NCI-H748 (cell line): ENCODE data around the gene KCNMA1.

Experiments
- DNase-seq: peaks from one replicate; lab custom pipeline; 2025; ENCODE audit not compliant: unreplicated experiment; lab: John Stamatoyannopoulos, UW

KCNMA1 gene

DNA sequence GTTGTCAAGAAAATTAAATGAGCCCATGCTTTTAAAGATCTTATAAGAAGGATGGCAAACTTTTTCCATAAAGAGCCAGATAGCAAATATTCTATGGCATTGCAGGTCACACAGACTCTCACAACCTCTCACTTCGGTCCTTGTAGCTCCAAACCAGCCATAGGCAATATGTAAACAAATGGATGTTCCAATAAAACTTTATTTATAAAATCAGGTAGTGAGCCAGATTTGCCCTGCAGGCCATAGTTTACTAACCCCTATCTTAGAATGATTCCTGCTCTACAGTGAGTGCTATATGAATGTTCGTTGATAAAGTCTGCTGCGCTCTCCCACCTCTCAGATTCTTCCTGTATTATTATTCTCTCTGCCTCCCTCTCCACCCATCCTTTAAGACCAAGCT is 177.7 kb downstream of the KCNMA1 start:
- DNase-seq = no peak

DNA sequence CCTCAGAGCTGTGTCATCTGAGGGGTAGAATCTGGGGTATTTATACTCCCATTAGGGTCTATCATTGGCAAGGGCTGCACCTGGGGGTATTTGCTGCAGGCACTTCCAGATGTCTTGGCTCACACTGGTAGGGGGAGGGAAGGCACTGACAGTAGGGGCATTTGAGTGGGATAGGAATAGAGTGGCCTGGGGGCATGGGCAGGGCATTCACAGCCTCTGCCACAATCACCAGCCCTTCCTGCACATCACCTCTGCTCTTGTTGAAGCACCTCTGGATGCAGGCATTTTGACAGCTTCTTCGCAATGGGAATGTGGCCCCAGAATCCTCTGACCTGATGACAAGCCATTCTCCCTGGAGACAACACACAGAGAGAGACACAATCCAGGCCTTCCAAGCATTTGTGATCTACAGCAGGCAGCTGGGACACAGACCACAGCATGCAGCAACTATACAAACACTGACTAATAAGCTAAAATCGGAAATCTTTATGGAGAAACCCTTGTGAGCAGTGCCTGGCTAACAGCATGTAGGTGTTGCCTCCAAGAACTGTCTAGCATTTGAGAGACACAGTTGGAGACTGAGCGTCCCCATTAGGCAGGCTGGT is 178.5 kb downstream of the KCNMA1 start:
- DNase-seq = no peak

DNA sequence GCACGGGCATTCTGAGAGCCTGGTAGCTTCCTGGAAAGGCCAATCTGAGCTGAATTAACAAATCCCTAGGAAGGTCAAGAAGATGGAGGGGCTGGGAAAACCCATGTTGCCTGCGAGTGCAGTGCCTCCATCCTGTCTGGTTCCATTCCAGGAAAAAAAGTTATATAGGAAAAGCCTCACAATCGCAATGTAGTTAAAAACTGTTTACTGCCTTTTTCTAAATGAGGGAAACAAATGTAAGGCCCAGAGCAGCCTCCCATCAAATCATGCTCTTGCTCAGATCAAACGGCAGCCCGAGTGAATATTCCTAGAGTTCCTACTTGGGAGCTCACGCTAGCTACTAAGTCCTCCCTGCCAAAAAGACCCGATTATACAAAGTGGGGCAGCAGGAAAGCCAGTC is 179.9 kb downstream of the KCNMA1 start:
- no peak for DNase-seq

DNA sequence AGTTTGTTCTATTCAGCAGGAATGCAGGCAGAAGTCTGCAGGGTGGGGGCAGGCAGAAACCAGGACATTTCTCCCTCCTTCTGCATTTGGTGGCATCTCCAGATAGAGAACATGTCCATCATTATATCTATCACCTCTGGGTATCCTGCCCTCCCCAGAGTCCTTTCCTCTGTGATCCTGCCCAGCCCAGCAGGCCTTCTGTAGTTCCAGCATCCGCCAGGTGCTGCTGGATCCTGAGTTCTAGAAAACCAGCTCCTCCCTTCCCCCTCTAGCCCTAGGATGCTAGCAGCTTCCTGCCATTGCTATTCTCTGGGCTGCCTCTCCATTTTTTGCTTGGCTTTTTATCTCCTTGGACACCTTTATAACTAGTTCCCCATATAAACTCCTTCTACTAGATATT is 180.3 kb downstream of the KCNMA1 start:
- DNase-seq = no peak

DNA sequence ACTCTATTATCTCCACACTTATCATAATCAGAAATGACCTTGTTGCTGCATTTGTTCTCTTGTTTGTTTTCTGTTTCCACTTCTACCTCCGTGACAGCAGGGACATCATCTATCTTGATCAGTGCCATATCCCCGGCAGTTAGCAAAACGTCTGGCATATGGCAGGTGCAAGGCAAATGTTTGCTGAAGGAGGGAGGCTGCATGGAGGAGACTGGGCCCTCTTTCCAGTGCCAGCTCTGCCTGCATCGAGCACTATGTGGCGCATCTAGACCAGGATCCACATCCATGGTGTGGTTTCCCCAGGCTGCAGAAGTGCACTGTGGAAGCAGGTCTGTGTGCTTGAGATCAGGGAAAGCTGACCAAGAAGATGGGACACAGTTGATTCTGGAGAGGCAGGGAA is 181.2 kb downstream of the KCNMA1 start:
- peak; percentile 87 for DNase-seq

GRCh38 chr10:77455561-77455960 is 182.0 kb downstream of the KCNMA1 start:
- DNase-seq = peak; percentile 19

- no peak for DNase-seq
These were observed 184.6 kb downstream of the KCNMA1 start for GRCh38 chr10:77452952-77453564.

DNA sequence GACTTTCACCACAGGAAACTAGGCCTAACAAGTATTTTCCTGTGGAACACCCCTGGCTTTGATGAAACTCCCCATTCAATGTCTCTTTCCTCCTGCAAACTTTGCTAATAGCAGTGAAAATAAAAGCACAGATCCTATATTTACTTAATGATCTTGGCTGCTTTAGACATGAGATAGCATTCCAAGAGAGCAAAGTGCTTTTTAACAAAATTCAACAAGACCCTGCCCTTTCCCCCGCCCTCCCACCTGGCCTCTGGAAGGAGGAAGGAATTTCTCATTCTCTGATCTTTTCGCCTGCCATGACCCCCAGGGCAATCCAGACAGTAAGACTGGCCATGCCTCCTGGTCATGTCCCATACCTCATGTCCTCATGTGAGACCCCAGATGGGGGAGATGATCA is 185.7 kb downstream of the KCNMA1 start:
- DNase-seq = no peak

DNA sequence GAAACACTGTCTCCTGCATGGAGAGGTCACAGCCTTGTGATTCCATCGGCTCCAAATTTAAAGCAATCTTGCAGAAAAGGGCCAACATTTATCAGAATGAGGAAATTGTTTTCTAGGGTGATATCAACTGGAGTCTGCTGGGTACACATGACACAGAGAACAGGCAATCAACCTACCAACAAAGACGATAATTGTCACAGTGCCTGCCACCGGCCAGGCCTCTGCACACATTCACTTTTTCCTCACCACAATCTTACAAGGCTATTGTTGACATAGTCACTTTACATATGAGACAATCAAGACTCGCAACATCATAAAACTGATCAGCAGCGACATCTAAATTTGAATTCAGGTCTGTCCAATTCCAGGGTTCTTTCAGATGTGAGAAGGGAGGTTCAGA is 189.4 kb downstream of the KCNMA1 start:
- DNase-seq = no peak

DNA sequence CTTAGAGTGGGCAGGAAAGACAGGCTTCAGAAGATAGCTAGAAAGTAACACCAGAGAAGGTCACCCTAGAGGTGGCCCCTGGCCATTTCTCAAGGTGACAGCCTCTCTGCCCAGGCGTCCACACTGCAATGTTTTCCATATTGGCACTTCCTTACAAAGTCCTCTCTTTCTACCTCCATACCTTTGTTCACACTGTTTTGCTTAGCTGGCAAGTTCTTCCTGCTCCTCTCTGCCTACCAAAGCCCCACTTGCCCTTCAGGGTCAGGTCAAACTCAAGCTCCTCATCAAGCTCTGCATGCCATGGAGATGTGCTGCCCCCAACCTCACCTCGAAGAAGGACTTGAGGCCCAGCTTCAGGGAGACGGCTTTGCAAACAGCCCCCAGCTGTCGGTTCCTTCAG is 190.9 kb downstream of the KCNMA1 start:
- no peak for DNase-seq

DNA sequence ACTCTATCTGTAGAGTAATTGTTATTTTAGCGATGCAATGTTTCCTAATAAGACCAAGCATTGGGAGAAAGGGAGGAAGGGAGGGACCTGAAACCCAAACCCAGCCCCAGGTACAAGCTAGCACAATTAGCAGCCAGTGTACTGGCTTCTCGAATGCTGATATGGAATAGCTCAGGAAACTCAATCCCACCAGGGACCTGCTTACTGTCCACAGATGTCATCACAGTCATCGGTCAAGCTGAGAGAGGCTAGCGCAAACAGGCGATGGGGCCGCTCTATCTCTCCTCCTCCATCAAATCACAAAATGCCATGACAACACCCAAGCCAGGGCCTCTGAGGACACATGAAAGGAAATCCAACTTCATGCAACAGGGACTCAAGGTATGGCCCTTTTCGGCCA is 192.1 kb downstream of the KCNMA1 start:
- DNase-seq = no peak

- no peak for DNase-seq
These were observed 193.6 kb downstream of the KCNMA1 start for GRCh38 chr10:77444041-77444440.

GRCh38 chr10:77442699-77443189 is 194.9 kb downstream of the KCNMA1 start:
- DNase-seq = peak; percentile 85

DNA sequence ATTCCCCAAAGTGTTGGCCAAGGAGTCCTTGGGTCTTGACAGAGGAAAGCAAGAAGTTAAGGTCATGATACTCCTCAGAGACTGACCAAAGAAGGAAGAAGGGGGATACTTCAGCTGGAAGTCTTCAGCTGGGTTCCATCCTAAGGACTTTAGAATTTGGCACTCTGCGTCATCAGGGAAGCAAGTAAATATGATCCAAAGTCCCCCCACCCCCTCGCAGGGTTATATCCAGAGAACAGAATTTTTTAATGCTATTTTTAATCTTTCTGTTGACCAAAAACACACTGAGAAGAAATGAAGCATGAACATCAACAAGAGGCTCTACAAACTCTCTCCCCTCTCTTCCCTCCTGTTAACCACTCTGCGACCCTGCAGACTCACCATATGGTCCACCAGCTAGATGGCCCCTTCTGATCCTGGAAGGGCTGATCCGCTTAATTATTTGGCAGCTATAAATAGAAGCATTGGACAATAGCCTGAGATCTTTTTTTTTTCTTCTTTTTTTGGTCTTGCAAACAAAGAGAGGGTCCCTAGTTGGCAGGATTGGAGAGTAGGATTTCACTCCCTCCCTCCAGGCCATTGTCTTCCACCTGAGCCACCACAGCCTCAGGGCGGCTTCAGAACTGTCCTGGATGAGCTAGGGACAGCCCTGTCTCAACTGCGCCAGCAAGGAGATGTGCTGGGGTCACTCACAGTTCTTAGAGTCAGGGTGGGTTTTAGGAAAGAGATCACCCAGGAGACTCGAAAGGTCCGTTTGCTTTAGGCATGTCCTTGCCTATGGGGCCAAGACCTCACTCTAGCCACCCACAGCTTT is 196.0 kb downstream of the KCNMA1 start:
- no peak for DNase-seq

DNA sequence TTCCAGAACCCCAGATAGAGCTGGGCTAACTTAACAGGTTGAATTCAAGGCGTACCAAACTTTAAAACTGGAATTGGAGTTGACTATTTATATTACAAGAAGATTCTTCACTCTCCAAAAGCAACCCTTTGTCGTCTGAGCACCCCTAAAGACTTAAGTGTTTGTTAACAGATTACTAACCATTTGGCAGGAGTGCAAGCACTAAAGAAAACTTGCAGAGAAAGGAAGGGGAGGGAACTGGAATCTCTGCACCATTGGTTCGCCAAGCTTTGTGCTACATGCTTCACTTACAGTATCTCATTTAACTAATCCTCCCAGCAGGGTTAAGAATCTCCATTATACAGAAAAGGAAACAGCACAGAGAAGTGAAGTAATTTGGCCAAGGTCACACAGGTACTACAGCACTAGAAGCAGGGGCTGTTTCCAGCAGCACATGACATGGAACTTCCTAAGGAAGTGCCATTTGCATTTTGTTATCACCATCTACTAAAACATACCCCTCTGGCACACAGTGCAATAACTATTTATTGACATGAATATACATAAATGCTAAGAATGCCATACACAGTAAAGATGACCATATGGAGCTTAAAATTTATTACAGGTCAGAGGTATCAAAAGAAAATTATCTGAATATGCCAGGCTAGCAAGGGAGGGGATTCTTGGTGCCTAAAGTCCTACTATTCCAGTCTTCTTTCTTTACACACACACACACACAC is 201.2 kb downstream of the KCNMA1 start:
- DNase-seq = no peak

GRCh38 chr10:77433546-77433945 is 204.1 kb downstream of the KCNMA1 start:
- no peak for DNase-seq

DNA sequence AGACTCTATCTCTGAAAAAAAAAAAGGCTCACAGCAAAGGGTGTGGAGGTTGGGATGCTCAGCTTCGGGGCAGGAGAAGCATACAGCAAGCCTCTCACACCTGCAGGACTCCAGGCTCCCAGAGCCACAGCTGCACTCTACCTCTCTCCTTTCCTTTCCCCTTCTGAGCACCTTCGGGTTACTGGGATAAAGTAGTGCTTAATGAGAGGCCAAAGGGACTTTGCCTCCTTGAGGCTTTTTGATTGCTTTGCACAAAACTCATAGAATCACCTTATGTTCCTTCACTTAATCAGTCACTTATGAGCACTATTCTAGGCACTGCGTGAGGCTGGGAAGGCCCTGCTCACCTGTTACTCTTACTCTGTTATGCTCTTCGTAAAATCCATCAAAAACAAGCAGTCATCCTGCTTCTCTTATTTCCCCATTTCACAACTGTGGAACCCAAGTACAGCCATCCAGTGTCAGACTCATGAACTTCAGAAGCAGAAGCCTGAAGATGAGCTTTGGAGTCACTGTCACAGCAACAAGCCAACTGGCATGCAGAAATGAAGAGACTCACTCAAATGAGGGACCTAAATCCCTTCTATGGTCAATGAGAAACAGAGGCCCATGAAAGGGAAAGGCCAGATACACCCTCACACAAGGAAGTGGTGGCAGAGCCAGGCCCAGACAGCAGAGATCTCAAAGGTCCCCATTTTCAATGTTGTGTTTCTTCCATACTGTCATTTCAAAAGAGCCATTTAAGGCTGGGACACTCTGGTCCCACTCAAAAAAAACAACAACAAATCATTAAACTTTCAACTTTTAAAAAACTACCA is 205.4 kb downstream of the KCNMA1 start:
- DNase-seq = no peak

DNA sequence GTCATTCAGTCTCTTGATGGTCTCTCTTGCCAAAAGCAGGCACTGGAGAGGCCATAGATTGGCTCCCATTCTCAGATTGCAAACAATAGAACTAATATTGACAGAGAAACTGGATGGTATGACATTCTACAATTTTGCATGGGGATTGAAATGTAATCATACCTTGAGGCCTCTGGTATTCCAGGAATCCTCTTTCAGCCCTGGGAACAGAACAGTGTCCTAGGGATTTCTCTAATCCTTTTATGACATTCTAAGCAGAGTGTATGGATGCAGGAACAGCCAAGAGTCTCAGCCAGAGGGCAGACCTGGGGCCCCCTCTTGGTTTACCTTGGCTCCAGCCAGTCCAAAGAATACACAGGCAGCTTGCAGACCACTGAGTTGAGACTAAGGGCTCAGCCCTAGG is 206.4 kb downstream of the KCNMA1 start:
- no peak for DNase-seq

DNA sequence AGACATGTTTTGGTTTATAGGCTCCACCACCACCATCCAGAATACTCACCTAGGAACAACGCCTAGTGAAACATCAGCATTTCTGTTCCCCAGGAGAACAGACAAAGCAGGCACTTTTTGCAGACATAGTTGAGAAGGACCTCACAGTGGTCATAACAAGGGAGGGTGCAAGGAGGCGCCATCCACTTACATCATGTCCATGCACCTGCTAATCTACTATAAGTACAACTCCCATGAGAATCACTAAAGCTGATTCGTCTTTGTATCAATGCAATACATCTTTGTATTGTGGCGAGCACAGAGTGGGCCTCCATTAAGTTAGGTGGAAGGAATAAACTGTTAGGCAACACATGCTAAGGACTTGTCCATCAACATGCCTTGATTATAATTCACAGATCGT is 207.1 kb downstream of the KCNMA1 start:
- peak; percentile 6 for DNase-seq

GRCh38 chr10:77428691-77429395 is 208.8 kb downstream of the KCNMA1 start:
- DNase-seq = peak; percentile 5
